T-helper 1 cell (primary cell): Measurements from ENCODE around the gene CAMK1D.

Source experiments
- DNase-seq, 5 donors: peaks; one replicate each; pipeline ENCODE4 v3.0.0-alpha.2; 2012 to 2020

Gene CAMK1D

GRCh38 chr10:12375076-12375504, 25.7 kb downstream of the CAMK1D start:
- no peak for DNase-seq

DNA sequence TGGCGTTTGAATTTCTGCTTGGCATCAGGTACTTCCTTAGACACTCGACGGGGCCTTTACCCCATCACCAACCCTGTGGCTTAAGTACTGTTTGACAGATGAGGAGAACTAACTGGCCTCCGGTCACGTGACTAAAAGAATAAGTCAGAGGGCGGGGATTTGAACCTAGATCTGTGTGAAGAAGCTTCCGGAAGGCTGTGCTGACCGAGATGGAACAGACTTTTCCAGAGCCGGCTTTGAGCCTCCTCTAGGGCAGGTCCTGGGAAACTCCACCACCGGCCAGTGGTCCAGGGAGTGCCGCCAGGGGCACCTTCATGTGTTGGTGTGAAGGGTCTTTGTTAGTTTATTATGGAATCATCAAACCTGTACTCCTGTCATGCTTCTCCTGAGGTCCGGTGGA, 26.9 kb downstream of the CAMK1D start:
- DNase-seq: no peak

GRCh38 chr10:12377658-12378290, 28.4 kb downstream of the CAMK1D start:
- DNase-seq: no peak

DNA sequence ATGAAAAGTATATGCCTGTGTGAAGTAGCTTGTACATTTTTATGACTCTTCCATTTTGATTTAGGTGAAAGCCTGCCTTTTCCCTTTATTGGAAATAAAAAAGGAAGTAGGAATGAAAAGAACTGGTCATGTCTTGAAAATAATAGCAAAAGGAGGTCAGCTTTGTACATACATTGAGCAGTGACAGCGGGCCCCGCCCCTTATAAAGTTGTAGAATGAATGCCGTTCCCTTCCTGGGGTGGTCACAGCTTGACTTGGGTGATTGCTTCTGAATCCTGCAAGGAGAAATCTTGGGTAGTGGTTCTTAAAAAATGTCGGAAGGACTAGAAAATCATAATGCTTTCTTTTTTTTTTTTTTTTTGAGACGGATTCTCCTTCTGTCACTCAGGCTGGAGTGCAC, 31.7 kb downstream of the CAMK1D start:
- DNase-seq: no peak

GRCh38 chr10:12381536-12382156, 32.3 kb downstream of the CAMK1D start:
- no peak for DNase-seq

- DNase-seq: no peak
These were observed 32.8 kb downstream of the CAMK1D start for GRCh38 chr10:12382157-12382548.

DNA sequence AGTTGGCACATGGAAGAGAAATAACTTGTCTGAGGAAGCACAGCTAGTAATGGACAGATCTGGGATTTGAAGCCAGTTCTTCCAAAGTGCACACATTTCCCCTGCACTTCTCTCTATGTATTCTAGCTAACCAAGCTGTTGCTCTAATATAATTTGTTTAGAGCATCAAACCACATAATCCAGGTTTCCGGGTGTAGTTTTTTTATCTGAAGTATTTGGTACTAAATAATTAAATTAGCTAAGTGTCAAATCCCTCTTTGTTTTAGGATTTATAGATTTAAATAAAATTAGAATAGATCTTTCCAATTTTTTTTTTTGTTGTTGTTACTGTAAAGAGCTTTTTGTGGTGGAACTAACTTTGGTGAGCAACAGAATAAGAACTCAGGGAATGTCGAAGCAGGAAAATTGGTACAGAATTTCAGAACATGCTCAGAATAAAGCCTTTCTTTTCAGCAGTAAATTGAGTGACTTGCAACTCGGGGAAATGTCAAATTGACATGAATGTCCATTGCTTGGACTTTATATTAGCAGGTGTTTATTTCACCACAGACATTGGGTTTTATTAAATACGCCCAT, 33.7 kb downstream of the CAMK1D start:
- no peak for DNase-seq

- no peak for DNase-seq
These were observed 35.6 kb downstream of the CAMK1D start for GRCh38 chr10:12384906-12385305.

GRCh38 chr10:12387561-12388210, 38.3 kb downstream of the CAMK1D start:
- DNase-seq: no peak

GRCh38 chr10:12388671-12389070, 39.3 kb downstream of the CAMK1D start:
- no peak for DNase-seq

DNA sequence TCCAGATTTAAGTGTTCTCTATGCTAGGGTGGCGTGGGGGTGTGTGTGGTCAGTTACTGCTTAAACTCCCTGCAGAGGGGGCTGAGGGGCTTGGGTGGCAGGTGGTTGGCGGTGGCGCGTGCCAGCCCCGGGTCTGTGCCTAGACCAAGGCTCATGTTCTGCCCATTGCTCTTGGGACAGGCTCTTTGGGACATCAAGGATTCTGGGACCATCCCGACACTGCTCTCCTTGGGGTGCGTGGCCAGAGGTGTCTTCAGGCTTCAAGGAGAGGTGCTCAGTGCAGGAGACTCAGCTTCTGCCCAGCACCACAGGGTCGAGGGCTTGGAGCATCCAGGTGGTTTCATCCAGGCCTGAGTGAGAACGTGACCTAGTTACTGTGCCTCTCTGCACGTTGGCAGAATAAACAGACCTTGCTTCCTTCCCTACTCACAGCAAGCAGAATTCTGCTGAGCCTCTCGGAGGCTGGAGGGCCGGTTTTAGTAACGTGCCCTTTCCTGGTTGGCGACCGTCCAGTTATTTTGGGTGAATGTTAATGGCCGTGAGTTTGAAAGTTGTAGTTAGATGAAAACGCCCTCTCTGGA, 39.9 kb downstream of the CAMK1D start:
- DNase-seq: no peak

GRCh38 chr10:12390733-12391132, 41.4 kb downstream of the CAMK1D start:
- DNase-seq: no peak

DNA sequence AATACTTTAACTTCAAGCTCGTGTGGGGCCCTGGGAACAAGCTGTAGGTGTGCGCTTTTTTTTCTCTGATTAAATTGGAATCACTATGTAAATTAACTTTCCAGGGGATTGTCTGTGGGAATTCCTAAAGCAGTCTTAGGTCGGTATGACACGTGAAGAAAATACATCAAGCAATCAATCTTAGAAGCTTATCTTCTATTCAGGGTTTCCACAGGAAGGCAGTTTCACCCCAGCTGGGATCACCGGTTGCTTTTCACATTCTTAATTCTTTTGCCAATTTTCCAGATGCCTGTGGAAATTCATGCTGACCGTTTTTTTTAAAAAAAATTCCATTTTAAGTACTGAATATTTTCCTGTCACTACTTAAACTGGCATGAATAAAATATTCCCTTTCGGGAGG, 41.9 kb downstream of the CAMK1D start:
- DNase-seq: no peak

- DNase-seq: no peak
These were observed 44.5 kb downstream of the CAMK1D start for GRCh38 chr10:12393831-12394230.

DNA sequence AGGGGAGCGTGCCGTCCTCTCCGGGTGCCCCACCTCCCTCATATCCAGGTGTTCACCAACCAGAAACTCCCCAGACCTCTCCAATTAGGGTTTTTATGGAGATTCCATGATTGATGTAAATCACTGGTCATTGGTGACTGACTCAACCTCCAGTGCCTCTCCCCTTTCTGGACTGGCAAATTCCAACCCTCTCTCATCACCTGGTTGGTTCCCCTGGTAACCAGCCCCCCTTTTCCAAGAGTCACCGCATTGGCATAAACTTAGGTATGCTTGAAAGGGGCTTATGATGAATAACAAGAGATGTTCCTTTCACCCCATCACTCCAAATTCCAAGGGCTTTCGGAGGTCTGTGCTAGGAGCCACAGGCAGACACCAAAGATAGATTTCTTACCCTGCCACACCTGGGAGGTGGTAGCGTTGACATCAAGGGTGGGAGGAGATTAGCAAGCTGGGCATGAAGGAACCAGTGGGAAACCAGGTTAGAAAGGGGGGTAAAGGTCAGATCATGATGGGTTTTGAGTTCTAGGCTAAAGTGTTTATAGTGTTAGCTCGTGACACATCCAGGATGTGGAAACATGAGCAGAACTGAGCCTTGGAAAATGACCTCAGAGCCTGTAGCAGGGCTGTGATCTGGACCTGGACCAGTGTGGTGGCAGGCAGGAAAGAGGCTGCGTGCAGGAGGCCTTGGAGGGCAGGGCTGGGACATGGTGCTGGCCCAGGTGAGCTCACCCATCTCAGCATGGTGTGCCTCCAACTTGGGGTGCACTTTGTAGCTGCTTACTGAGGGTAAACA, 45.1 kb downstream of the CAMK1D start:
- DNase-seq: no peak

- no peak for DNase-seq
These were observed 46.7 kb downstream of the CAMK1D start for GRCh38 chr10:12396093-12396492.

- DNase-seq: no peak
These were observed 47.2 kb downstream of the CAMK1D start for GRCh38 chr10:12396567-12396966.

DNA sequence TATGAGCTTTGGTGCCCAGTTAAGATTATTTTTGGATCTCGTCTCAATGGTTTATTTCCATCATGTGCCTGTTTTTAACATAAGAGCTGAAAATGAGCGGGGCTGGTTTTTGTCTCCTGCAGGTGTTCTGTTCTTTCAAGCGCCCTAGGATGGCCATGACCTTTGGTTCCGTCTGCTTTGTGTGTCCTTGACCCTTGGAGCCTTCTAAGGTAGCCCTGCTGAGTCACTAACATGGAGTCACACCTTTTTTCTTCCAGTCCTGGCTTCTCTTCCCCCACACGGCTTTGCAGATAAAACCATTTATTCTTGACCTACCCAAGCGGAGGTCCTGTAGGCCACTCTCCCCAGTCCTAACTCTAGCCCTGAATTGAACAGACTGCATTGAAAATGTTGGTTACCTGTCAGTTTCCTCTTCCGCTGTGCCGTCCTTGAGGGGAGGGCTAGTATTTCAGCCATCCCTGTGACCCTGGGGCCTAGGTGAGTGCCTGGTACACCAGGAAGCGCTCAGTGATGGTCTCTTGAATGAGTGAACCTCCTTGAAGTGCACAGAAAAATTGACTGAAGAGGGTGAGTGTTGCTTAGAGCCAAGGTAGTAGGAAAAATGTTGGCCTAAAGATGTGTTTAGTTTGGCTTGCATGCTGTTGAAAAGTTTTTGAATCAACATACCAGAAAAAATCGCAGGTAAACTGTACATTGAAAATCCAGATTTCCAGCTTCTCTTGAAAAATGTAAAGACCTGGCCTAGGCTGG, 48.0 kb downstream of the CAMK1D start:
- DNase-seq: no peak

GRCh38 chr10:12397941-12398340, 48.6 kb downstream of the CAMK1D start:
- no peak for DNase-seq

- no peak for DNase-seq
These were observed 51.1 kb downstream of the CAMK1D start for GRCh38 chr10:12400266-12400931.

GRCh38 chr10:12401466-12401865, 52.1 kb downstream of the CAMK1D start:
- no peak for DNase-seq
